Neural crest cell (in vitro differentiated cells): Measurements from ENCODE around the gene TIRAP. TPM values are rescaled to one million over a fixed set of nuclear protein-coding genes. Genes with fewer than 3 reads are reported as not detected.

Experiments used
- DNase-seq: peaks from one replicate; pipeline ENCODE4 v3.0.0; 2021; ENCODE audit warnings: low read depth, mixed read lengths, low spot score
- H3K27ac Mint-ChIP-seq: one replicate; pipeline ENCODE4 v1.8.0; 2021; ENCODE audit warnings: mild to moderate bottlenecking, mixed read lengths; ENCODE audit not compliant: unreplicated experiment
- H3K27me3 Mint-ChIP-seq: 2 replicates; pipeline ENCODE4 v1.8.0; 2021; ENCODE audit warnings: low read depth, mild to moderate bottlenecking, mixed read lengths
- H3K36me3 Mint-ChIP-seq: 2 replicates; pipeline ENCODE4 v1.8.0; 2021; ENCODE audit warnings: low read depth, mild to moderate bottlenecking, mixed read lengths
- H3K4me1 Mint-ChIP-seq: 2 replicates; pipeline ENCODE4 v1.8.0; 2021; ENCODE audit warnings: mixed read lengths
- H3K4me3 Mint-ChIP-seq: one replicate; pipeline ENCODE4 v1.8.0; 2021; ENCODE audit warnings: mild to moderate bottlenecking, mixed read lengths
- H3K9me3 Mint-ChIP-seq: 2 replicates; pipeline ENCODE4 v1.8.0; 2021; ENCODE audit warnings: mixed read lengths
- CTCF ChIP-seq: fragments of 200-600 bp; sonication (generic); conservative IDR thresholded peaks from 2 replicates; pipeline ENCODE4 v1.5.0; 2021; ENCODE audit warnings: antibody characterized with exemption, mild to moderate bottlenecking
- total RNA-seq: library from RNA; stranded (reverse); gene quantifications from 2 replicates; pipeline ENCODE4 v1.2.1, GENCODE V29; 2021

The TIRAP gene
- total RNA-seq, 1 donor from 2014 or later: 9.7 TPM

- H3K27ac Mint-ChIP-seq: no peak overlapping the region
- H3K27me3 Mint-ChIP-seq: no peaks in the 10 kb centered on the region
- peaks cover 14% of the 10 kb centered on the region for H3K36me3 Mint-ChIP-seq
- no peaks in the 10 kb centered on the region for H3K4me1 Mint-ChIP-seq
- no peak for DNase-seq
- no peak for TF ChIP-seq CTCF
- H3K4me3 Mint-ChIP-seq: no peak overlapping the region
- no peaks in the 10 kb centered on the region for H3K9me3 Mint-ChIP-seq
Measured at GRCh38 chr11:126256216-126256615, 26.7 kb upstream of the TIRAP start.

GRCh38 chr11:126257144-126257543 is 25.7 kb upstream of the TIRAP start:
- H3K36me3 Mint-ChIP-seq: peaks cover 12% of the 10 kb centered on the region

GRCh38 chr11:126257764-126258163 is 25.1 kb upstream of the TIRAP start:
- no peak for TF ChIP-seq CTCF
- H3K36me3 Mint-ChIP-seq: peaks cover 11% of the 10 kb centered on the region
- H3K27me3 Mint-ChIP-seq: no peaks in the 10 kb centered on the region
- H3K9me3 Mint-ChIP-seq: no peaks in the 10 kb centered on the region
- H3K4me1 Mint-ChIP-seq: no peaks in the 10 kb centered on the region
- DNase-seq: no peak
- H3K4me3 Mint-ChIP-seq: no peak overlapping the region
- no peak overlapping the region for H3K27ac Mint-ChIP-seq

More at GRCh38 chr11:126257144-126257543, 25.7 kb upstream of the TIRAP start:
- Mint-ChIP-seq H3K9me3 (no peaks in the 10 kb centered on the region), H3K4me3 (no peak overlapping the region), H3K27me3 (no peaks in the 10 kb centered on the region), H3K27ac (no peak overlapping the region), H3K4me1 (no peaks in the 10 kb centered on the region)
- DNase-seq: no peak
- no peak for TF ChIP-seq CTCF

GRCh38 chr11:126262216-126262615 is 20.7 kb upstream of the TIRAP start:
- H3K9me3 Mint-ChIP-seq: no peaks in the 10 kb centered on the region
- no peak overlapping the region for H3K4me3 Mint-ChIP-seq
- no peak overlapping the region for H3K27ac Mint-ChIP-seq
- no peak for TF ChIP-seq CTCF
- no peak for DNase-seq
- H3K4me1 Mint-ChIP-seq: peaks cover 3% of the 10 kb centered on the region
- H3K36me3 Mint-ChIP-seq: peaks cover 20% of the 10 kb centered on the region
- H3K27me3 Mint-ChIP-seq: no peaks in the 10 kb centered on the region

GRCh38 chr11:126263489-126263888 is 19.4 kb upstream of the TIRAP start:
- Mint-ChIP-seq H3K4me3 (peak overlapping the region; percentile 76), H3K27ac (no peak overlapping the region), H3K36me3 (peaks cover 20% of the 10 kb centered on the region), H3K4me1 (peaks cover 11% of the 10 kb centered on the region), H3K9me3 (no peaks in the 10 kb centered on the region), H3K27me3 (no peaks in the 10 kb centered on the region)
- no peak for TF ChIP-seq CTCF
- DNase-seq: no peak

GRCh38 chr11:126265811-126266210 is 17.1 kb upstream of the TIRAP start:
- Mint-ChIP-seq H3K9me3 (no peaks in the 10 kb centered on the region), H3K4me3 (peak overlapping the region; percentile 98), H3K27me3 (no peaks in the 10 kb centered on the region), H3K4me1 (peaks cover 27% of the 10 kb centered on the region), H3K36me3 (peaks cover 16% of the 10 kb centered on the region), H3K27ac (no peak overlapping the region)
- no peak for DNase-seq
- no peak for TF ChIP-seq CTCF
